Raji (cell line): ENCODE data around the gene TMEM91.

ENCODE experiments used
- POLR2A ChIP-seq: IDR thresholded peaks from 2 replicates; pipeline ENCODE4 v1.6.1; 2011; ENCODE audit warnings: low read depth, low read length, control low read depth; ENCODE audit not compliant: insufficient read depth

TMEM91 gene

DNA sequence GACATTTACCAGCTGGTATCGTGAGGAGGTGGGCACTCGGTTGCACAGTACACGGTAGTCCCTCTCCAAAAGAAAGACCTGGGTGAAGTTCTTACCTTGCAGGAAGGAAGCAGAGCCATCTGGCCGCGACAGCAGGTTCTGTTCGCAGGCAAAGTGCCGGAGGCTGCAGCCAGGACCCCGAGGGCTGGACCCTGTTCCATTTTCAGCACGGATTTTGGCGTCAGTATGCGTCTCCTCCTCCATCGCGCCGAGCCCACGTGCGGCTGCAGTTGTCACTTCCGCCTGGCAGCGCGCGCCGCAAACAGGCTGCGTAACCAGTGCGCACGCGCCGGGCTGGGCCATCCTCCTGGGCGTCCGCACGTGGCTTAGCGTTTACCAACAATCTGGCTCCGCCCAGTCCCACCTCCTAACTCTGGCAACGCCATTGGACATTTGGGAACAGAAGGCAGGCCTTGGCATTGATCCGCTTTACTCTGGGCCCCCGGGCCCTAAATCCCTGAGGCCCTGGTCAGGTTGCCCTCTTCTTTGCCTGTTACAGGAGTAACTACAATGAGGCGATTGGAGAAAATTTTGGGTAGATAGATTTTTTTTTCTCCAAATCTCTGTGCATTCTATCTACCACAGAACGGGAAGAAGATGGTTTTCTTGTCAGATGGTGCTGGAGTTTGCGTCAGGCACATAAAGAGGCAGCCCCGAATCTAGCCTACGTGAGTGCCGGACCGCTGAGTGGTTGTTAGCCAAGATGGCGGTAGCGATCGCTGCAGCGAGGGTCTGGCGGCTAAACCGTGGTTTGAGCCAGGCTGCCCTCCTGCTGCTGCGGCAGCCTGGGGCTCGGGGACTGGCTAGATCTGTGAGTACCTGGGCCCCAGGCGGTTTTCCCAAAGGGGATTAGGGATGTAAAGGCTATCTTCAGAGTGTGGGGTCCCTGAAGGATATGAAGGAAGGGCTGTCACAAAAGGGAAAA, 21.0 kb downstream of the TMEM91 start, which contains the start of the genes BCKDHA and EXOSC5:
TSS of gene BCKDHA (plus strand) at position 733 of the 964 bp plus-strand sequence. CDS start at position 743, 10 bp downstream.
TSS of gene EXOSC5 (minus strand) at position 274 of the 964 bp plus-strand sequence. CDS start at position 243, 31 bp downstream.
- TF ChIP-seq POLR2A = peak; percentile 70

DNA sequence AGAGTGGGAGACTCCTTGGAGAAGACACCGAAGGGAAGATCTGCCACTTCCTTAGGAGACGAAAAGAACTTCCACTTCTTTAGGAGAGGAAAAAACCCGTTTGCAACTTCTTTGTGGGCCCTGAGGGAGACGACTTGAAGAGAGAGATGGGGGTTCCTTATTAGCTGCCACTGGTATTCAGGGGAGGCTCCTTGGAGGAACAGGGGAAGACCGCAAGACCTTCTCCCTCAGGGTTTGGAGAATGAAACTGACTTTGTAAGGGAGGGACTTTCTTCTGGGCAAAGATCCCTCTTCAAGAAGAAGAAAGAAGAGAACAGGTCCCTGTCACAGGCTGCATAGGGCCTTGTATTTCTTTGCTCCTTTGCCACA, 21.7 kb downstream of the TMEM91 start:
- no peak for TF ChIP-seq POLR2A

DNA sequence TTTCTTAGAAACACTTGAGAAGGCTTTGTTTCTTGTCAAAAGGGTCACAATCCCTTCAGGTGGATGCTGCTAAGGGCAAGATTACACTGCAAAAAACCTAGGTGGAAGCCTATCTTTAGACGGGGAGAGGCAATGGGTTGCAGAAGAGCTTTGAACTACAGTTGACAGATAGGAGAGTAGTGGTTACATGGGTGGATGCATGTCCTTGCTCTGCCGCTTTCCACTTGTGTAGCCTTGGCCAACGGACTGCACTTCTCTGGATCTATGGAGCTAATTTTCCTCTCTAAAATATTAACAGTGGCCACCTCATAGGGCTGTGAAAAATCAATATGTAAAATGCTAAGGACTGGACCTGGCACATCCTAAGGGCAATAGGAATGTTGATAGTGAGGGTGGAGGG, 22.3 kb downstream of the TMEM91 start:
- no peak for TF ChIP-seq POLR2A

DNA sequence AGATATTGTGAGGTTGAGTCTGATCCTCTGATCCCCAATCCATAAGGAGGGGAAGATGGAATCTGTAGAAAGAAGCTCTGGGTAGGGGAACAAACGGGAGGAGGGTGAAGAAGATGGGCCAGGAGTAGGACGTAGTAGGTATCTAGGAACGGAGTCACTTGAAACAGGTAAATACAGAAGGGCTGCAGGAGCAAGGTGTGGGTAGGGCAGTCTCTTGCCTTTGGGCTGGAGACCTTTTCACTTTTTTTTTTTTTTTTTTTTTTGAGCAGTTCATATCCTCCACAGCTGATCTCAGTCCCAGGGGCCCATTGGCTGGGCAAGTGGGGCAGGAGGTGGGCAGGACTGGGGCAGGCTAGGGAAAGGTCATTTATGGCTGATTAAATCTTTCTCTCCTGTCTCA, 22.8 kb downstream of the TMEM91 start:
- TF ChIP-seq POLR2A = no peak

DNA sequence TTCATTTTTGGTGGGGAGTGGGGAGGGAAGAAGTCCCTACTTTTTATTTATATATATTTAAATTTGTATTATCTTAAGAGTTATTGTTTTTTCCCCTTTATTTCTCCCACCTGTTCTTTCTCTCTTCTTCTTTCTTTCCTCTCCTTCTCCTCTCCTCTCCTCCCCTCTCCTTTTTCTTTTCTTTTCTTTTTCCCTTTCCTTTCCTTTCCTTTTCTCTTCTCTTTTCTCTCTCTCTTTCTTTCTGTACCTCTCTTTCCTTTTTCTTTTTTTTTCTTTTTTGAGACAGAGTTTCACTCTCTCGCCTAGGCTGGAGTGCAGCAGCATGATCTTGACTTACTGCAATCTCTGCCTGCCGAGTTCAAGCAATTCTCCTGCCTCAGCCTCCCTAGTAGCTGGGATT, 23.2 kb downstream of the TMEM91 start:
- TF ChIP-seq POLR2A = no peak

DNA sequence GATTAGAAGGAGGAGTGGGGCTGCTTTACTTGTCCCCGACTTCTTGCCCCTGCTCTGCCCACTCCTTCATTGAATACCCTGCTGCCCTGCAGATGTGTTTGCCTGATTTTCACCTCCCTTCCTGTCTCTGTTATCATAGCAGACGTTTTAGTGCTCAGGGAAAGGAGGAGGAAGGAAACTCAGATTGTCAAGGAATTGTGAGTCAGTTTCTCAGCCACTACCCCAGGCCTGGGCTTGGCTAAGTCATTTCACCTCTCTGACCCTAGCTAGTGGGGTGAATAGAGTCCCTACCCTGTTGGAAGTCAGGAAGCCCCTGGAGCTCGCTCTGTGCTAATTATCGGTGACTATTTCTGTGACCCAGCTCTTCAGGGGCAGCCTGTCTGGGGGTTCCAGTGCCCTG, 25.1 kb downstream of the TMEM91 start:
- no peak for TF ChIP-seq POLR2A

DNA sequence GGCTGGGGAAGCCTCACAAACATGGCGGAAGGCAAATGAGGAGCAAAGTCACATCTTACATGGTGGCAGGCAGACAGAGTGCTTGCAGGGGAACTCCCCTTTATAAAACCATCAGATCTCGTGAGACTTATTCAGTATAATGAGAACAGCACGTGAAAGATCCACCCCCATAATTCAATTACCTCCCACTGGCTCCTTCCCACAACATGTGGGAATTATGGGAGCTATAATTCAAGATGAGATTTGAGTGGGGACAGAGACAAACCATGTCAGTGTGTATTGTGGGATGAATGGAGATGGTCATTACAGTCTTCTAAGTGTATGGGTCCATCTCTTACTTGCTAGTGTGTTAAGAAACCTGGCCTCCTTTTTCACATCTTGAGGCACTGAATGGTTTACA, 25.7 kb downstream of the TMEM91 start:
- TF ChIP-seq POLR2A = no peak

DNA sequence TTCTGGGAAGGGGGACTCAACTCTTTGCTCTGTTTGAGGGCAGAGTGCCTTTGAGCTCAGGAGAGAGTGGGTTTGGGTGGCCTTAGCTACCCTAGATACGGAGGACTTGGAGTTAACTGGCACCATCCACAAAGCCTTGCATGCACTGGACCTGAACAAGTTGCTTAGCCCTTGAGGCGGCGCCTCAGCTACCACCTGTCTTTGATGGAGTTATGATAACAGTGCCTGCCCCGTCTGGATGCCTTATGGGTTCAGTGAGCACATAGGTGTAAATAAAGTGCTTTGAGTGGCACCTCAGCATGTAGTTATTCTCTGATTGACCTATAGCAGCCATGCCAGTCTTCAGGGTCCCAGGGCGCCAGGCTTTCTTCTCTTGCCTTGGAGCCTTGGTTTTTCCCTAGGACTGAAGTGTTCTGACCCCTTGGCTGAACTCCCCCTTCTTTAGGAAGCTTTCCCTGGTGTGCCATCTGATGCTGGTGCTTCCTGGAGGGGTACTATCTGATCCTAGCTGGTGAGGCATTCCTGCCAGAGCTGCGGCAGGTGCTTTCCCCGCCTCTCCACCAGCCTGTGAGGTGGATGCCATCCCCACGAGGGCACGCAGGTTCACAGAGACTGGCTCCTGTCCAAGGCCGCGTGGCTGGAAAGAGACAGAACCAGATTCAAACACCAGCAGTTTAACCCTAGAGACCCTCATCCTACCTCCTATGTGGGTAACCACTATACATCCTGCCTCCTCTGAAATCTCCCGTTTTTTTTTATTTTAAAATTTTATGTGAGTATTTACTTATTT, 27.0 kb downstream of the TMEM91 start:
- TF ChIP-seq POLR2A = no peak

DNA sequence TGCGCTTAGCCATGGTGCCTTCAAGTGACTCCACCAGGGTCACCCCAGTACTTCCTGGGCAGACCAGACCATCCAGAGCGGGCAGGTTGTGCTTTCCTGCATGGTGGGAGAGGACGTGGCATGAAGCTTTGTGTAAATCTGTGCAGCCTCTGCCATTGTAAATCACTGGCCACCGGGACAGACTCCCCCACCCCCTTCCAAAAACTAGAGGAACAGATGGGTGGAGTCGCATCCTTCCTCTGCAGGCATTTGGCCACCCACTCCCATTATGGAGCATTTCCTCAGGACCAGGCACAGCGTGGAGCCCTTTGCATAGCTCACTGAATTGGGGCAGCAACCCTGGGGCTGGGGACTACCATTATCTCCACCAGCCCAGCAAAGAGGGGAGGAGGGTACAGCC, 29.4 kb downstream of the TMEM91 start:
- TF ChIP-seq POLR2A = no peak

DNA sequence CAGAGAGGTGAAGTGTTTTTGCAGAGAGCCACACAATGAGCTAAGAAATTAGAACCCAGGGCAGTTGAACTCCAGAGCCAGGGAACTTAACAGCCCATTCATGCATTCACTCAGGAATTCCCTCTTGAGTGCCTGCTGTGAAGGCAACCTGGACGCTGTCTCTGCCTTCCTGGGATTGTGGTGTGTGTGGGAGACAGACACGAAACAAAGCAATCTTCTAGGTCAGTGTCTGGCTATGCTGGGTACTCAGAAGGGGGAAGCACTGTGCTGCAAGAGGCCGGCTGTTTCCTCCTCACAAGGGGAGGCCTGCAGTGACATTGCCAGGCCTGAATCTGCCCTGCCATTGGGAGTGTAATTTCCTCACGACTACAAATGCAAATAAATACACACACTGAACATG, 30.9 kb downstream of the TMEM91 start:
- TF ChIP-seq POLR2A = no peak

DNA sequence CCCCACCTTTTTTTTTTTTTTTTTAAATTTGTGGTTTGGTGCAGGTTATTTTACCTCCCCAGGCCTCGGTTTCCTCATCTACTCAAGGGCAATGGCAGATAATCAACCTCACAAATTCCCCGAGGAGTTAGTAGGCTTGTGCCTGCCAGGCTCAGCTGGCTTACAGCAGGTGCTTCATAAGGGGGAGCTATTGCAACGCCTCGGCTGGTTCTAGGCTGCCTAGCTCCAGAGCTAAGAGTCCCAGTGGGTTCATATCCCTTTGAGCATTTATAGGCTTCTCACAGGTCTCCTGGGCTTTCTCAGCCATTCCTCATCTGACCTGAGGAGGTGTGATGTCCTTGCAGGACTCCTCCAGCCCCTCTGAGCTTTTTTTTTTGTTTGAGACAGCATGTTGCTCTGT, 31.9 kb downstream of the TMEM91 start:
- no peak for TF ChIP-seq POLR2A

DNA sequence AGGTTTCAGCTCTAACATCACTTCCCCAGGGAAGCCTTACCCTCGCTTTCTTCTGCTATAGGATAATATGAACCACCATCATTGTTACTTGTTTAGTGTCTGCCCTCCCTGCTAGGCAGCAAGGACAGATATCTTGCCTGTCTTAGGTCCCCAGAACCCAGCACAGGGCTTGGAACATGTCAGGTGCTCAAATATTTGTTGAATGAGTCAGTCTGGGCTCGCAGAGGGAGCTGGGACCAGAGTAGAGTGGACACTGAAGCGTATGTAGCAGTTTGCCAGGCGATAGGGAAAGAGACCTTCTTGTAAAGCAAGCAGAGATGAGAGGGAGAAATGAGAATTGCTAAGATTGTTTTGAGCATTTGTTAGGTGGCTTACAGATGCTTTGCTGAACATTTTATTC, 33.0 kb downstream of the TMEM91 start:
- no peak for TF ChIP-seq POLR2A

DNA sequence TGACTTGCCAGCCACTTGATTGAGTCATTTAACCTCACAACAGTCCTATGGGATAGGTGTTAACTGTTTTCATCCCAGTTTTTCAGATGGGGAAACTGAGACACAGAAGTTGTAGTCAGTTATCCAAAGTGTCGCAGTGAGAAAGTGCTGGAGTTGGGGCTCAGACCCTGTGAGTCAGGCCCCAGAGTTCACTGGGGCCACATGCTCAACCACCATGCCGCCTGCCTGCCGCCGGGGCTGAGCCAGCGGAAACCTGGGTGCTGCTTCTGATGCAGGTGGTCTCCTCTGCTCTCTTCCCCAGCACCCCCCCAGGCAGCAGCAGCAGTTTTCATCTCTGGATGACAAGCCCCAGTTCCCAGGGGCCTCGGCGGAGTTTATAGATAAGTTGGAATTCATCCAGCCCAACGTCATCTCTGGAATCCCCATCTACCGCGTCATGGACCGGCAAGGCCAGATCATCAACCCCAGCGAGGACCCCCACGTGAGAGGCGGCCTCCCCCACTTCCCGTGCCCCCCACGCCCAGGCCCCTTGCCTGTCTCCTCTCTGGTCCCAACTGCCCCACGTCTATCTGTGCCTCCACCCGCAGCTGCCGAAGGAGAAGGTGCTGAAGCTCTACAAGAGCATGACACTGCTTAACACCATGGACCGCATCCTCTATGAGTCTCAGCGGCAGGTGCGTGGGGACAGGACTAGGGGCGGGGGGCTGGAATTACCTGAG, 34.2 kb downstream of the TMEM91 start:
- TF ChIP-seq POLR2A = no peak

DNA sequence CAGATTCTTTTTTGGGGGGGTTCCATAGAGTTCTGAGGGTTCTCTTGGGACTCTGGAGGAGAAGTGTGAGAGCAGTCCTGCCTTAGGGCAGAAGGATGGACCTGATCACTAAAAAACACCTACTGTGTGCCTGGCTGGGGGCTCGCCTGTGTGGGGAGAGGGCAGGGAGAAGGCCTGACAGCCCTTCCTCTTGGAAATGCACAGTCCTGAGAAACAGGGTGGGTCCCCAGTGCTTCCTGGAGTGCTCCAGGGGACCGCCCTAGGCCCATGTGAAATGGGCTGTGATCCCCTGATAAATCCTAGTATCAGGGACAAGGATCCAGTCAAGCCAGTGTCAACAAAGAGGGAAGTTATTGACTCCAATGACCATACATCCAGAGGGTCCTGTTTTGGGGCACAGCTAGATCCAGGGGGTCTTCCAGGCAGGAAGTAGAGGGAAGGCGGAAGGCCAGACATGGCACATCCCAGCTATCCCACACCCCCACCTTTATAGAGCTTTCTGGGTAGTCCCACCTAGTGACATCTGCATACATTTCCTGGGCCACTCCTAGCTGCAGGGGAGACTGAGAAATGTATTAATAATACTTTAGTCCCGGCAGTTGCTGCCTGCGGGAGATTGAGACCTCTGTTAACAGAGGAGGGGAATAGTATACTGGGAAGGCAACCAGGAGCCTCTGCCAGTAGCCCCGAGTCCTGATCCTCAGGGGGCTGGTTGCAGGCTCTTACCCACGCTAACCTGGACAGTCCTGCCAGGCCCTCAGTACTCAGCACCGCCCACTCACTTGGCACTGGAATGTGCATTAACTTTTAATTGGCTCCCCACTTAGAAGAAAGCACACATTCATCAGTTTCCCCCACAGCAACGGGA, 35.0 kb downstream of the TMEM91 start:
- no peak for TF ChIP-seq POLR2A
